Adrenal gland (tissue), 12 donors: ENCODE results near the gene ROCK2. TPM values are rescaled to one million over a fixed set of nuclear protein-coding genes. Genes with fewer than 3 reads are reported as not detected.

Experiments
- DNase-seq, 7 donors: peaks; one replicate each; pipeline ENCODE4 v3.0.0-alpha.2; 2019 to 2020
- H3K27ac ChIP-seq, 5 donors: fragments of 200-600 bp; sonication (generic) in 4 of 5; 1 replicate in 3 of 5; 2 replicates in 2 of 5; pipeline versions ENCODE4 v1.5.1 to v1.8.0; 2016 to 2020; ENCODE audit warnings: mild to moderate bottlenecking in 1 of 5
- H3K27me3 ChIP-seq: fragments of 200-600 bp; 2 replicates; pipeline ENCODE4 v1.8.0; 2021
- H3K36me3 ChIP-seq, 2 donors: fragments of 200-600 bp; replicated peaks in 1 of 2; 1 replicate in 1 of 2; 2 replicates in 1 of 2; pipeline versions ENCODE4 v1.5.1 to v1.8.0; 2018 to 2022
- H3K4me1 ChIP-seq, 2 donors: fragments of 200-600 bp; replicated peaks in 1 of 2; 1 replicate in 1 of 2; 2 replicates in 1 of 2; pipeline versions ENCODE4 v1.5.1 to v1.8.0; 2018 to 2021
- H3K4me3 ChIP-seq, 4 donors: fragments of 200-600 bp; sonication (generic) in 3 of 4; one replicate each; pipeline ENCODE4 v1.5.1; 2016 to 2018
- H3K9me3 ChIP-seq, 3 donors: fragments of 200-600 bp; sonication (generic) in 1 of 3; replicated peaks in 1 of 3; 1 replicate in 2 of 3; 2 replicates in 1 of 3; pipeline versions ENCODE4 v1.5.1 to v1.8.0; 2016 to 2021
- CTCF ChIP-seq, 6 experiments: fragments of 450-650 bp in 4 of 6; fragments of 200-600 bp in 2 of 6; sonication (generic) in 1 of 6; IDR thresholded peaks; 1 replicate in 5 of 6; 2 replicates in 1 of 6; pipeline versions ENCODE4 v1.5.1 to v1.8.0; 2016 to 2021; ENCODE audit warnings: antibody characterized with exemption in 6 of 6, mild to moderate bottlenecking in 2 of 6, moderate library complexity in 1 of 6
- POLR2A ChIP-seq, 2 donors: fragments of 450-650 bp; IDR thresholded peaks; one replicate each; pipeline ENCODE4 v1.6.1; 2017; ENCODE audit warnings: antibody characterized with exemption in 2 of 2, mild to moderate bottlenecking in 2 of 2, moderate library complexity in 1 of 2
- WGBS, 4 donors: extraction: QIAGEN DNeasy Blood & Tissue Kit in 2 of 4; methylation state at CpG; one replicate each; pipeline versions ENCODE4 v1.1.5 to v1.1.7; 2013 to 2017; 5-methylcytosine and 5-hydroxymethylcytosine counted together
- intact Hi-C, 2 donors: fragments of 100-400 bp; cut with DNase I; formaldehyde crosslinking; loops; one replicate each; pipeline versions ENCODE4 v1.14.1 to v1.15.0; 2022 to 2023
- polyA plus RNA-seq, 3 donors: library from polyadenylated mRNA; stranded (reverse); fragments of 200-250 nt in 2 of 3; fragments of 350-450 nt in 1 of 3; fragmentation: Illumina TruSeq in 1 of 3; extraction: RNeasy Lipid Tissue Mini Kit (QIAGEN cat#74804) in 1 of 3; gene quantifications; one replicate each; pipeline ENCODE4 v1.2.3, GENCODE V29; 2013 to 2014
- total RNA-seq, 9 donors: library from RNA; depleted of rRNA in 4 of 9; stranded (reverse); fragments of >200 nt in 4 of 9; fragments of 120-200 nt in 1 of 9; fragmentation: NEBNext Ultra II Directional in 1 of 9; extraction: Animal tissue kit (Norgen Biotek cat#: 25700) in 1 of 9; gene quantifications; one replicate each; pipeline versions ENCODE4 v1.1.0 to v1.2.4, GENCODE V29; 2013 to 2023
- donor health status: healthy with polysubstance abuse.
- donor health status: Bipolar disorder and iron deficiency.
- donor health status: DM: yes; HTN: yes; CAD: no.
- donor health status: DM: no; HTN: no; CAD: no.
- donor health status: DM: no; HTN: no; CAD: no.
- donor health status: DM: yes; HTN: yes; CAD: no.

ROCK2 gene
- total and polyA plus RNA-seq, 12 donors: 5.0 to 46.6 (median 26.2) TPM

GRCh38 chr2:11212645-11213044, 131.8 kb downstream of the ROCK2 start:
- intact Hi-C loops: no loop called here
- Histone ChIP-seq H3K9me3 (peaks cover 0 to 6% (median 0%) of the 10 kb centered on the region in 3 donors), H3K27ac (no peak overlapping the region), H3K4me3 (no peak overlapping the region), H3K27me3 (no peaks in the 10 kb centered on the region), H3K4me1 (no peaks in the 10 kb centered on the region), H3K36me3 (peaks cover 0 to 31% of the 10 kb centered on the region in 2 donors)
- TF ChIP-seq POLR2A (IDR thresholded peaks at IDR 0.05) (no peak), CTCF (IDR thresholded peaks at IDR 0.05) (no peak)
- DNase-seq: no peak

- Histone ChIP-seq H3K36me3 (peaks cover 0 to 22% of the 10 kb centered on the region in 2 donors), H3K27ac (no peak overlapping the region)
- intact Hi-C loops: no loop called here
Measured at GRCh38 chr2:11208083-11208482, 136.4 kb downstream of the ROCK2 start.

GRCh38 chr2:11203480-11203879, 141.0 kb downstream of the ROCK2 start:
- 58 to 72% (median 65%) methylated on average over 3 of the region's 3 CpGs for WGBS, 4 donors
- peaks cover 0 to 37% of the 10 kb centered on the region in 2 donors for H3K36me3 ChIP-seq
- no peaks in the 10 kb centered on the region for H3K27me3 ChIP-seq
- intact Hi-C loops: no loop called here
- H3K27ac ChIP-seq: no peak overlapping the region
- H3K4me1 ChIP-seq: peaks cover 0 to 12% of the 10 kb centered on the region in 2 donors
- TF ChIP-seq POLR2A (IDR thresholded peaks at IDR 0.05) (no peak), CTCF (IDR thresholded peaks at IDR 0.05) (no peak)
- H3K9me3 ChIP-seq: no peaks in the 10 kb centered on the region
- no peak for DNase-seq
- H3K4me3 ChIP-seq: no peak overlapping the region

More at GRCh38 chr2:11208083-11208482, 136.4 kb downstream of the ROCK2 start:
- DNase-seq: no peak
- no peak for TF ChIP-seq CTCF (IDR thresholded peaks at IDR 0.05)
- Histone ChIP-seq H3K9me3 (peaks cover 0 to 6% (median 0%) of the 10 kb centered on the region in 3 donors), H3K4me1 (peaks cover 0 to 12% of the 10 kb centered on the region in 2 donors), H3K27me3 (no peaks in the 10 kb centered on the region), H3K4me3 (no peak overlapping the region)

DNA sequence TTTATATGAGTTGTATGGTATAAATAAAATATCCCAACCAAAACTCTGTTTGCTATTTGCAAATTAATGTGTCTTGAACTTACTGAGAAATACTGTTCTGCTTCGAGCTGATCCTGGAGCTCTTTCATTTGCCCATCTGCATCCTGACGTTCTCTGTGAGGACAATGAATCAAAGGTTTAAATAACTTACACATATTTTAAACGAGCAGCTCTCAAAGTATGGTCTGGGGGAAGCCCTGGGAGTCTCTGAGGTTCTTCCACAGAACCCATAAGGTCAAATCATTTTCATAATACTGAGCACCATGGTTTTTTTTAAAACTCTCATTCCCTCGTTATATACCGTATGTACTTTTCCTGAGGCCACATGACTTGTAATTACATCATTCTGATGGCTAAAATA, 142.5 kb downstream of the ROCK2 start:
- Histone ChIP-seq H3K4me3 (no peak overlapping the region), H3K27me3 (no peaks in the 10 kb centered on the region), H3K36me3 (peaks cover 0 to 43% of the 10 kb centered on the region in 2 donors), H3K4me1 (peaks cover 0 to 12% of the 10 kb centered on the region in 2 donors), H3K27ac (no peak overlapping the region), H3K9me3 (no peaks in the 10 kb centered on the region)
- 84 to 88% (median 87%) methylated on average over 5 of the region's 5 CpGs for WGBS, 4 donors
- TF ChIP-seq POLR2A (IDR thresholded peaks at IDR 0.05): no peak
- no peak for TF ChIP-seq CTCF (IDR thresholded peaks at IDR 0.05)
- intact Hi-C loops: no loop called here
- no peak for DNase-seq
